Smooth muscle cell (in vitro differentiated cells): ENCODE data around the gene RAD51B. TPM values are rescaled to one million over a fixed set of nuclear protein-coding genes. Genes with fewer than 3 reads are reported as not detected.

Experiments
- DNase-seq: peaks from one replicate; lab custom pipeline; 2025; ENCODE audit not compliant: unreplicated experiment; lab: John Stamatoyannopoulos, UW
- H2AFZ ChIP-seq: fragments of 200-600 bp; sonication (generic); 2 replicates; pipeline ENCODE4 v1.6.0; 2016; ENCODE audit warnings: antibody characterized with exemption, low read depth, mild to moderate bottlenecking
- H3F3A ChIP-seq: fragments of 200-600 bp; sonication (generic); 2 replicates; pipeline ENCODE4 v1.6.0; 2017; ENCODE audit warnings: antibody characterized with exemption, low read depth
- H3K27ac ChIP-seq: fragments of 200-600 bp; sonication (generic); 2 replicates; pipeline ENCODE4 v1.5.1; 2016; ENCODE audit warnings: low read depth, mild to moderate bottlenecking
- H3K27me3 ChIP-seq: fragments of 200-600 bp; sonication (generic); 2 replicates; pipeline ENCODE4 v1.6.1; 2016; ENCODE audit warnings: low read depth, mild to moderate bottlenecking
- H3K36me3 ChIP-seq: fragments of 200-600 bp; sonication (generic); 2 replicates; pipeline ENCODE4 v1.5.1; 2016; ENCODE audit warnings: low read depth
- H3K4me1 ChIP-seq: fragments of 200-600 bp; sonication (generic); 2 replicates; pipeline ENCODE4 v1.5.1; 2016; ENCODE audit warnings: low read depth
- H3K4me2 ChIP-seq: fragments of 200-600 bp; sonication (generic); 2 replicates; pipeline ENCODE4 v1.6.0; 2016; ENCODE audit warnings: mild to moderate bottlenecking
- H3K4me3 ChIP-seq: fragments of 200-600 bp; sonication (generic); 2 replicates; pipeline ENCODE4 v1.5.1; 2016; ENCODE audit warnings: mild to moderate bottlenecking
- H3K79me2 ChIP-seq: fragments of 200-600 bp; sonication (generic); 2 replicates; pipeline ENCODE4 v1.6.0; 2016; ENCODE audit warnings: low read depth, mild to moderate bottlenecking
- H3K9ac ChIP-seq: fragments of 200-600 bp; sonication (generic); 2 replicates; pipeline ENCODE4 v1.6.0; 2016; ENCODE audit warnings: low read depth
- H3K9me3 ChIP-seq: fragments of 200-600 bp; sonication (generic); replicated peaks from 2 replicates; pipeline ENCODE4 v1.5.1; 2016; ENCODE audit warnings: low read depth
- H4K20me1 ChIP-seq: fragments of 200-600 bp; sonication (generic); 2 replicates; pipeline ENCODE4 v1.6.0; 2016; ENCODE audit warnings: low read depth
- CTCF ChIP-seq: fragments of 200-600 bp; sonication (generic); IDR thresholded peaks from 2 replicates; pipeline ENCODE4 v1.5.1; 2017; ENCODE audit warnings: borderline replicate concordance, mild to moderate bottlenecking, antibody characterized with exemption; ENCODE audit not compliant: insufficient read depth, poor library complexity, severe bottlenecking
- WGBS: methylation state at CpG from one replicate; pipeline ENCODE4 v1.1.7; 2016; ENCODE audit warnings: low lambda C conversion rate; 5-methylcytosine and 5-hydroxymethylcytosine counted together
- polyA plus RNA-seq: library from polyadenylated mRNA; unstranded; fragments of >200 nt; fragmentation: Nextera tagmentation; extraction: Ambion mirVana; gene quantifications from 2 replicates; pipeline ENCODE4 v1.2.1, GENCODE V29; 2016
- total RNA-seq: library from RNA; depleted of rRNA; stranded (reverse); fragments of >200 nt; gene quantifications from 2 replicates; pipeline ENCODE4 v1.2.3, GENCODE V29; 2014

The RAD51B gene
- total and polyA plus RNA-seq, 2 experiments from 2014 or later = 4.6 to 5.3 TPM

DNA sequence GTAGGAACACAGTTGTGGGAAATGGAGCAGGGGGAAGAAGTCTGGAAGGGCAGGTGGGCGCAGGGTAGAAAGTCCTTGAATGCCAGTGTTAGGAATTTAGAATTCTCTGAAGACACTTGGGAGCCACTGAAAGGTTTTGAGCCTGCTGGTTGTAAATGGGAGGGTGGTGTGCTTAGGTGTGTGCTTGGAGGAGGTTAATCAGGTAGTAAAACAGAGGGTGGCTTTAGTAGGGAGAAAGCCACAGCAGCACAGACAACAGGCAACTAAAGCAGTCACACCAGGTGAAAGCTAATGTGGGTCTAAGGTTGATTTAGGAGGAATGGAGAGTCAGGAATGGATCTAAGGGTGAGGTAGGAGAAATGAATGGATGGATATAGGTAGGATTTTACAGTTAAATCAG lies 588.2 kb downstream of the RAD51B start:
- WGBS = 79% methylated on average over 1 of the region's 1 CpG
- H3K4me1 ChIP-seq = peaks cover 19% of the 10 kb centered on the region
- H3F3A ChIP-seq = no peaks in the 10 kb centered on the region
- no peaks in the 10 kb centered on the region for H4K20me1 ChIP-seq
- no peak overlapping the region for H3K4me2 ChIP-seq
- no peaks in the 10 kb centered on the region for H3K9me3 ChIP-seq
- no peak overlapping the region for H2AFZ ChIP-seq
- no peaks in the 10 kb centered on the region for H3K79me2 ChIP-seq
- no peak overlapping the region for H3K27ac ChIP-seq
- no peak for DNase-seq
- no peak overlapping the region for H3K4me3 ChIP-seq
- no peaks in the 10 kb centered on the region for H3K36me3 ChIP-seq
- no peaks in the 10 kb centered on the region for H3K27me3 ChIP-seq
- no peak overlapping the region for H3K9ac ChIP-seq
- TF ChIP-seq CTCF = no peak

GRCh38 chr14:68408680-68409079 lies 589.1 kb downstream of the RAD51B start:
- H3K79me2 ChIP-seq = no peaks in the 10 kb centered on the region
- no peaks in the 10 kb centered on the region for H4K20me1 ChIP-seq
- 90% methylated on average over 4 of the region's 4 CpGs for WGBS
- H3K4me2 ChIP-seq = peak overlapping the region; percentile 28
- no peaks in the 10 kb centered on the region for H3K36me3 ChIP-seq
- no peak overlapping the region for H3K9ac ChIP-seq
- H3K27me3 ChIP-seq = no peaks in the 10 kb centered on the region
- no peaks in the 10 kb centered on the region for H3F3A ChIP-seq
- no peak overlapping the region for H3K4me3 ChIP-seq
- DNase-seq = no peak
- peaks cover 13% of the 10 kb centered on the region for H3K4me1 ChIP-seq
- H2AFZ ChIP-seq = no peak overlapping the region
- H3K27ac ChIP-seq = no peak overlapping the region
- no peaks in the 10 kb centered on the region for H3K9me3 ChIP-seq
- TF ChIP-seq CTCF = peak; percentile 8

DNA sequence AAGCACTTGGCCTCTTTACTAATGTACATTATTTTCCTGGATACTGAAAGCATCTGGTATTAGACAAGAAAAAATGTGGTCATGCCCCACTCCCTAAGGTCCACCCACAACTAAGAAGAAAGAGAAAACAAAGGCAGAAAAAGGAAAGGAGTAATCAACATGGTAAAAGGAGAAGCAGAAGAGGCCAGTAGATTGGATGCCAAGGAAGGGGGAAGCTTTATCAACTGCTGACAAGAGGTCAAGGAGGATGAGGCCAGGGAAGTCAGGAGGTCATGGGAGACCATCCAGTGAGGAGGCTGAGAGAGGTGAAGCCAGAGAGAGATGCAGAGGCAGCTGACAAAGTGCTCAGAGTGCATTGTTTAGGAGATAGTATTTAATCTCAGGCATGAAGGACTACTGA lies 589.8 kb downstream of the RAD51B start:
- Histone ChIP-seq H3K4me1 (peaks cover 13% of the 10 kb centered on the region), H3F3A (no peaks in the 10 kb centered on the region)

More for the DNA sequence above, 589.8 kb downstream of the RAD51B start:
- no peak overlapping the region for H3K9ac ChIP-seq
- no peaks in the 10 kb centered on the region for H3K36me3 ChIP-seq
- H3K9me3 ChIP-seq = no peaks in the 10 kb centered on the region
- H3K27me3 ChIP-seq = no peaks in the 10 kb centered on the region
- no peak overlapping the region for H3K4me2 ChIP-seq
- TF ChIP-seq CTCF = no peak
- DNase-seq = no peak
- H3K79me2 ChIP-seq = no peaks in the 10 kb centered on the region
- no peak overlapping the region for H2AFZ ChIP-seq
- no peak overlapping the region for H3K4me3 ChIP-seq
- H4K20me1 ChIP-seq = no peaks in the 10 kb centered on the region
- H3K27ac ChIP-seq = no peak overlapping the region
